CD14-positive monocyte (primary cell): ENCODE data around the gene TACO1. TPM values are rescaled to one million over a fixed set of nuclear protein-coding genes. Genes with fewer than 3 reads are reported as not detected.

Experiments
- DNase-seq, 3 donors: peaks; one replicate each; pipeline ENCODE4 v3.0.0-alpha.2; 2011 to 2022
- H2AFZ ChIP-seq: 2 replicates; pipeline ENCODE4 v1.6.0; 2012; ENCODE audit warnings: mild to moderate bottlenecking, low read depth, low read length, inconsistent platforms; ENCODE audit not compliant: insufficient read depth, poor library complexity, severe bottlenecking
- H3K27ac ChIP-seq, 2 donors: 1 replicate in 1 of 2; 2 replicates in 1 of 2; pipeline ENCODE4 v1.5.1; 2012 to 2013; ENCODE audit warnings: low read length in 2 of 2, control low read depth in 1 of 2, inconsistent platforms in 1 of 2, low read depth in 1 of 2, mild to moderate bottlenecking in 1 of 2
- H3K27me3 ChIP-seq, 2 donors: one replicate each; pipeline versions ENCODE4 v1.6.0 to v1.6.1; 2011 to 2013; ENCODE audit warnings: low read length in 2 of 2; ENCODE audit not compliant: control insufficient read depth in 2 of 2, insufficient read depth in 2 of 2
- H3K36me3 ChIP-seq, 2 donors: replicated peaks in 1 of 2; 1 replicate in 1 of 2; 2 replicates in 1 of 2; pipeline versions ENCODE4 v1.5.1 to v1.6.1; 2012 to 2013; ENCODE audit warnings: low read length in 2 of 2, control low read depth in 1 of 2, inconsistent platforms in 1 of 2, mild to moderate bottlenecking in 1 of 2; ENCODE audit not compliant: insufficient read depth in 2 of 2, control insufficient read depth in 1 of 2
- H3K4me1 ChIP-seq, 2 donors: 1 replicate in 1 of 2; 2 replicates in 1 of 2; pipeline versions ENCODE4 v1.5.1 to v1.6.1; 2012 to 2013; ENCODE audit warnings: low read length in 2 of 2, control low read depth in 1 of 2, inconsistent platforms in 1 of 2, mild to moderate bottlenecking in 1 of 2, moderate library complexity in 1 of 2; ENCODE audit not compliant: insufficient read depth in 2 of 2, control insufficient read depth in 1 of 2
- H3K4me2 ChIP-seq: replicated peaks from 2 replicates; pipeline ENCODE3; 2012; ENCODE audit warnings: low read length, moderate library complexity, mild to moderate bottlenecking; ENCODE audit not compliant: poor library complexity, severe bottlenecking; ENCODE audit errors: extremely low read depth
- H3K4me3 ChIP-seq, 3 experiments: fragments of 200-600 bp in 1 of 3; sonication (generic) in 1 of 3; replicated peaks in 1 of 3; 1 replicate in 2 of 3; 2 replicates in 1 of 3; pipeline ENCODE4 v1.5.1; 2011 to 2013; ENCODE audit warnings: low read length in 3 of 3, mild to moderate bottlenecking in 3 of 3, control low read depth in 2 of 3, low read depth in 2 of 3, inconsistent platforms in 1 of 3, moderate library complexity in 1 of 3
- H3K79me2 ChIP-seq: 2 replicates; pipeline ENCODE4 v1.6.0; 2012; ENCODE audit warnings: mild to moderate bottlenecking, control low read depth, inconsistent platforms, low read length, moderate library complexity; ENCODE audit not compliant: insufficient read depth
- H3K9ac ChIP-seq: 2 replicates; pipeline ENCODE4 v1.6.0; 2017; ENCODE audit warnings: low read length, mild to moderate bottlenecking; ENCODE audit not compliant: insufficient read depth, poor library complexity, severe bottlenecking
- H3K9me3 ChIP-seq, 2 donors: replicated peaks in 1 of 2; 1 replicate in 1 of 2; 2 replicates in 1 of 2; pipeline versions ENCODE4 v1.5.1 to v1.6.1; 2012 to 2013; ENCODE audit warnings: low read length in 2 of 2, control low read depth in 1 of 2; ENCODE audit not compliant: control insufficient read depth in 1 of 2, insufficient read depth in 1 of 2
- H4K20me1 ChIP-seq: 2 replicates; pipeline ENCODE4 v1.6.0; 2012; ENCODE audit warnings: mild to moderate bottlenecking, low read length, control low read depth, moderate library complexity; ENCODE audit not compliant: insufficient read depth
- H3K27ac Mint-ChIP-seq, 7 donors: one replicate each; pipeline ENCODE4 v1.8.0; 2020; ENCODE audit warnings: mild to moderate bottlenecking in 7 of 7, mixed read lengths in 7 of 7, moderate library complexity in 6 of 7, inconsistent platforms in 2 of 7
- H3K27me3 Mint-ChIP-seq, 3 donors: one replicate each; pipeline ENCODE4 v1.8.0; 2021 to 2022; ENCODE audit warnings: low read depth in 3 of 3, mild to moderate bottlenecking in 3 of 3, mixed read lengths in 3 of 3, moderate library complexity in 3 of 3, inconsistent platforms in 1 of 3
- H3K36me3 Mint-ChIP-seq, 2 donors: one replicate each; pipeline ENCODE4 v1.8.0; 2020; ENCODE audit warnings: mixed read lengths in 2 of 2, inconsistent platforms in 1 of 2, mild to moderate bottlenecking in 1 of 2
- H3K4me1 Mint-ChIP-seq: one replicate; pipeline ENCODE4 v1.8.0; 2020; ENCODE audit warnings: mild to moderate bottlenecking, mixed read lengths
- H3K4me3 Mint-ChIP-seq, 2 donors: one replicate each; pipeline ENCODE4 v1.8.0; 2020; ENCODE audit warnings: mild to moderate bottlenecking in 2 of 2, mixed read lengths in 2 of 2, moderate library complexity in 1 of 2
- H3K9me3 Mint-ChIP-seq, 7 donors: one replicate each; pipeline ENCODE4 v1.8.0; 2020 to 2022; ENCODE audit warnings: mixed read lengths in 7 of 7, mild to moderate bottlenecking in 6 of 7, moderate library complexity in 6 of 7, inconsistent platforms in 2 of 7
- WGBS: methylation state at CpG from one replicate; pipeline ENCODE4 v1.1.5; 2013; ENCODE audit warnings: missing lambda C conversion rate; ENCODE audit not compliant: insufficient coverage; 5-methylcytosine and 5-hydroxymethylcytosine counted together
- intact Hi-C, 2 donors: fragments of 100-400 bp; cut with micrococcal nuclease; formaldehyde crosslinking; loops; one replicate each; pipeline versions ENCODE4 v1.15.0 to v1.15.1; 2023
- polyA plus RNA-seq, 3 donors: library from polyadenylated mRNA; depleted of rRNA in 1 of 3; unstranded in 2 of 3; stranded (reverse) in 1 of 3; fragments of 300-500 nt in 2 of 3; fragments of >200 nt in 1 of 3; fragmentation: Illumina TruSeq in 2 of 3; gene quantifications; 1 replicate in 2 of 3; 2 replicates in 1 of 3; pipeline ENCODE4 v1.2.3, GENCODE V29; 2012 to 2021
- TF ChIP-seq, protein P1 (sequence below): fragments of 200-600 bp; IDR thresholded peaks from one replicate; pipeline ENCODE4 v1.8.0; 2022; ENCODE audit warnings: antibody characterized with exemption, mild to moderate bottlenecking

TACO1 gene
- polyA plus RNA-seq, 3 donors = 4.1 to 12.5 (median 9.5) TPM

DNA sequence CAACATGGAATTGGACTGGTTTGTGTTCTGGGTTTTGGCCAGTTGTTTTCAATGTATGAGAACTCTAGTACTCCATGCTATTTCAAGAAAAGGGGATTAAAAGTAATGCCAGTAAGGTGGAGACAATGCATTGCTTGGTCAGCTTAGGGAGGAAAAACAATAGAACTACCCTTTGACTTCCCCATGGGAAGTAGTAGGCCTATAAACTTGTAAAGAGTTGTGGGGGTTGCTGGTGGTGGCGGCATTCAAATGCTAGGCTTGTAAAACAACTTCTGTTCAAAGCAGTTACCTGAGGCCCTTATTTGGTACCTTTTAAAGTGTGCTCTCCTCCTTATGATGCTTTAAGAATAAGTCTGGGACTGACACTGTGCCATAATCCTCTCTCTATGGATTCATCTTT is 30.9 kb downstream of the TACO1 start:
- Mint-ChIP-seq H3K4me1 (peaks cover 72% of the 10 kb centered on the region), H3K27ac (peak overlapping the region in 4 of 7 donors; percentile 8 to 65 (median 16)), H3K4me3 (no peak overlapping the region), H3K27me3 (no peaks in the 10 kb centered on the region), H3K36me3 (peaks cover 51 to 71% of the 10 kb centered on the region in 2 donors), H3K9me3 (no peaks in the 10 kb centered on the region)
- DNase-seq = no peak
- no peak overlapping the region for H3K4me3 ChIP-seq
- H3K9me3 ChIP-seq = no peaks in the 10 kb centered on the region
- peaks cover 48 to 76% of the 10 kb centered on the region in 2 donors for H3K36me3 ChIP-seq
- H3K9ac ChIP-seq = no peak overlapping the region
- peaks cover 42 to 62% of the 10 kb centered on the region in 2 donors for H3K4me1 ChIP-seq
- no CpG with 5 or more reads among the region's 1 CpG for WGBS
- peaks cover 90% of the 10 kb centered on the region for H3K79me2 ChIP-seq
- TF ChIP-seq, protein P1, sequence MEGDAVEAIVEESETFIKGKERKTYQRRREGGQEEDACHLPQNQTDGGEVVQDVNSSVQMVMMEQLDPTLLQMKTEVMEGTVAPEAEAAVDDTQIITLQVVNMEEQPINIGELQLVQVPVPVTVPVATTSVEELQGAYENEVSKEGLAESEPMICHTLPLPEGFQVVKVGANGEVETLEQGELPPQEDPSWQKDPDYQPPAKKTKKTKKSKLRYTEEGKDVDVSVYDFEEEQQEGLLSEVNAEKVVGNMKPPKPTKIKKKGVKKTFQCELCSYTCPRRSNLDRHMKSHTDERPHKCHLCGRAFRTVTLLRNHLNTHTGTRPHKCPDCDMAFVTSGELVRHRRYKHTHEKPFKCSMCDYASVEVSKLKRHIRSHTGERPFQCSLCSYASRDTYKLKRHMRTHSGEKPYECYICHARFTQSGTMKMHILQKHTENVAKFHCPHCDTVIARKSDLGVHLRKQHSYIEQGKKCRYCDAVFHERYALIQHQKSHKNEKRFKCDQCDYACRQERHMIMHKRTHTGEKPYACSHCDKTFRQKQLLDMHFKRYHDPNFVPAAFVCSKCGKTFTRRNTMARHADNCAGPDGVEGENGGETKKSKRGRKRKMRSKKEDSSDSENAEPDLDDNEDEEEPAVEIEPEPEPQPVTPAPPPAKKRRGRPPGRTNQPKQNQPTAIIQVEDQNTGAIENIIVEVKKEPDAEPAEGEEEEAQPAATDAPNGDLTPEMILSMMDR = no peak
- H2AFZ ChIP-seq = no peak overlapping the region
- no peak overlapping the region for H3K4me2 ChIP-seq
- H4K20me1 ChIP-seq = peaks cover 99% of the 10 kb centered on the region
- H3K27me3 ChIP-seq = no peaks in the 10 kb centered on the region
- peak overlapping the region in 1 of 2 donors; percentile 56 for H3K27ac ChIP-seq
- intact Hi-C loops = no loop called here

DNA sequence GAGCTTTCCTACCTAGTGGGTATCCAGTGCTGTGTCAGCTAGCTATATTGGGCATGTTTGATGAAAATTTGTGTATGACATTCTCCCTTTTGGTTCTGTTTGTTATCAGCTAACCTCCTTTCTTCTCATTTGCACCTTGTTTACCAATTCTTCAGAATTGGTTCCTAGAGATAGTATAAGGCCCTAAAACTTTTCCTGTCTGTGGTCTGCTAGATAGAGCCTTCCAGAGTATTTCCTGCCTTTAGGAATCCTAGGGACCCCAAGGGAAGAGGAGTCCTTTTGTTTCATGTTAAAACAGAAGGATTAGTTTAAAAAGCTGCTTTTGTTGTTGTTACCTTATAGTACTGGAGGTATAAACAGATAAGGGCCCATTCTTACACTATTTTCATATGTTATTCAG is 33.0 kb downstream of the TACO1 start:
- Mint-ChIP-seq H3K4me3 (peak overlapping the region in 1 of 2 donors; percentile 68), H3K36me3 (peaks cover 70 to 79% of the 10 kb centered on the region in 2 donors), H3K27me3 (no peaks in the 10 kb centered on the region), H3K27ac (peak overlapping the region; percentile 35 to 91 (median 82)), H3K9me3 (no peaks in the 10 kb centered on the region), H3K4me1 (peaks cover 66% of the 10 kb centered on the region)
- peak overlapping the region; percentile 44 for H3K4me2 ChIP-seq
- H3K36me3 ChIP-seq = peaks cover 64 to 92% of the 10 kb centered on the region in 2 donors
- H3K27ac ChIP-seq = peak overlapping the region in 1 of 2 donors; percentile 78
- H4K20me1 ChIP-seq = peaks cover 87% of the 10 kb centered on the region
- H3K79me2 ChIP-seq = peaks cover 86% of the 10 kb centered on the region
- peak overlapping the region in 1 of 3 experiments; percentile 27 for H3K4me3 ChIP-seq
- TF ChIP-seq, protein P1 = no peak
- peaks cover 34 to 54% of the 10 kb centered on the region in 2 donors for H3K4me1 ChIP-seq
- H2AFZ ChIP-seq = no peak overlapping the region
- no peak for DNase-seq
- no peak overlapping the region for H3K9ac ChIP-seq
- intact Hi-C loops = loop anchor here in 1 of 2 donors (2.0 kb wide), 1 partner anchor 13 kb away; no protein-coding TSS in a partner anchor
- no peaks in the 10 kb centered on the region for H3K9me3 ChIP-seq
- H3K27me3 ChIP-seq = no peaks in the 10 kb centered on the region
